ENCODE data around the gene SYK.
"Not testable (repeated sequence)": the region's sequence is repeated elsewhere in the genome, so short reads cannot be mapped to it uniquely, and the experiment has no call there.

Gene SYK

DNA sequence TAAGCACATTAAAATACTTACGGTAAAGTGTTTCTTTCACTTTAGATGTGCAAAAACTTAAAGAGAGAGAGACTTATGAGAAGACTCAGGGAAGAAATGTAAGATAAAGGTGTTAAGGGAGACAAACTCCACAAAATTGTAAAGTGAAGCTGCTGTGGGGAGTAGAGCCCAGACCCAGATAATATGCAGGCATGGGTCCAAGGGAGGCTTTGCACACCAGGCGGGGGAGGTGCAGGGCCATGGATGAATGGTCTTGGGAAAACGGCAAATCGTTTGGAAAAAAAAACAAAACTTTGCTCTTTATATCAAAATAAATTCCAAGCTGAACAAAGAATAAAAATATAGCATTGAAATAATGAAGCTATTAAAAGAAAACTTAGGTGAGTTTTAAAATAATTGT is 9.1 kb downstream of the SYK start:
- no peak overlapping the region for H3K4me3 ChIP-seq (ENCODE audit: low read depth, low read length)
- no peaks in the 10 kb centered on the region for H3K79me2 ChIP-seq (ENCODE audit: control insufficient read depth, insufficient read depth, low read length, unreplicated experiment)
- H3K4me1 ChIP-seq (ENCODE audit: control insufficient read depth, insufficient read depth, low read length, unreplicated experiment), result no peaks in the 10 kb centered on the region
- H3K27ac ChIP-seq (ENCODE audit: low read depth, low read length), result no peak overlapping the region
- H3K27me3 ChIP-seq (ENCODE audit: insufficient read depth, low read length), result peaks cover 12% of the 10 kb centered on the region; the same call in 1 of the 2 replicates
- no peaks in the 10 kb centered on the region for H3K36me3 ChIP-seq (ENCODE audit: insufficient read depth, low read length)
- H2AFZ ChIP-seq (ENCODE audit: low read length, unreplicated experiment), result no peak overlapping the region

GRCh38 chr9:90813046-90813445 is 11.4 kb downstream of the SYK start:
- H2AFZ ChIP-seq (ENCODE audit: low read length, unreplicated experiment), result no peak overlapping the region
- no peaks in the 10 kb centered on the region for H3K36me3 ChIP-seq (ENCODE audit: insufficient read depth, low read length)
- H3K4me1 ChIP-seq (ENCODE audit: control insufficient read depth, insufficient read depth, low read length, unreplicated experiment), result no peaks in the 10 kb centered on the region
- no peak overlapping the region for H3K4me3 ChIP-seq (ENCODE audit: low read depth, low read length)
- H3K27me3 ChIP-seq (ENCODE audit: insufficient read depth, low read length), result peaks cover 12% of the 10 kb centered on the region; the same call in 1 of the 2 replicates
- H3K27ac ChIP-seq (ENCODE audit: low read depth, low read length), result no peak overlapping the region
- H3K79me2 ChIP-seq (ENCODE audit: control insufficient read depth, insufficient read depth, low read length, unreplicated experiment), result no peaks in the 10 kb centered on the region

DNA sequence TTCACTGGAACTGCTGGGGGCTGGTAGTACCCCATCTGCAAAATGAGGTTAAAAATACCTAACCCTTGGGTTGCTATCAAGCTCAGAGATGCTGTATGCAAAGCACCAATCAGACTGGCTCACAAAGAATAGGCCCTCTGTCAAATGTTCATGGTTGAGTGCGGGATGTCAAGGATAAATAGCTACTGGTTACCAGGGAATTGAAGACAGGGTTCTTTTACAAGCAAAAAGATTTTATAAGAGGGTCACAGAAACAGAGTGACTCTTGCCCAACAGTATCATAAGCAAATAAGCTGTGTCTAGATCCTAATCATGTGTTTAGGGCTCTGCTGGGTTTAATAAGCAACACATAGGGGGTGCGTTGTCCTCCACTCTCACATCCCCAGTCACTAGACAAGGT is 11.9 kb downstream of the SYK start:
- Histone ChIP-seq H3K36me3 (ENCODE audit: insufficient read depth, low read length) (no peaks in the 10 kb centered on the region), H3K27me3 (ENCODE audit: insufficient read depth, low read length) (peaks cover 12% of the 10 kb centered on the region; the same call in 1 of the 2 replicates), H3K79me2 (ENCODE audit: control insufficient read depth, insufficient read depth, low read length, unreplicated experiment) (no peaks in the 10 kb centered on the region), H3K27ac (ENCODE audit: low read depth, low read length) (no peak overlapping the region), H3K4me1 (ENCODE audit: control insufficient read depth, insufficient read depth, low read length, unreplicated experiment) (no peaks in the 10 kb centered on the region), H3K4me3 (ENCODE audit: low read depth, low read length) (no peak overlapping the region), H2AFZ (ENCODE audit: low read length, unreplicated experiment) (no peak overlapping the region)

GRCh38 chr9:90814355-90814754 is 12.7 kb downstream of the SYK start:
- H3K36me3 ChIP-seq (ENCODE audit: insufficient read depth, low read length), result no peaks in the 10 kb centered on the region
- peaks cover 7% of the 10 kb centered on the region; the same call in 1 of the 2 replicates for H3K27me3 ChIP-seq (ENCODE audit: insufficient read depth, low read length)
- H3K4me1 ChIP-seq (ENCODE audit: control insufficient read depth, insufficient read depth, low read length, unreplicated experiment), result no peaks in the 10 kb centered on the region
- H3K27ac ChIP-seq (ENCODE audit: low read depth, low read length), result no peak overlapping the region
- no peak overlapping the region for H3K4me3 ChIP-seq (ENCODE audit: low read depth, low read length)
- H3K79me2 ChIP-seq (ENCODE audit: control insufficient read depth, insufficient read depth, low read length, unreplicated experiment), result no peaks in the 10 kb centered on the region
- H2AFZ ChIP-seq (ENCODE audit: low read length, unreplicated experiment), result no peak overlapping the region

DNA sequence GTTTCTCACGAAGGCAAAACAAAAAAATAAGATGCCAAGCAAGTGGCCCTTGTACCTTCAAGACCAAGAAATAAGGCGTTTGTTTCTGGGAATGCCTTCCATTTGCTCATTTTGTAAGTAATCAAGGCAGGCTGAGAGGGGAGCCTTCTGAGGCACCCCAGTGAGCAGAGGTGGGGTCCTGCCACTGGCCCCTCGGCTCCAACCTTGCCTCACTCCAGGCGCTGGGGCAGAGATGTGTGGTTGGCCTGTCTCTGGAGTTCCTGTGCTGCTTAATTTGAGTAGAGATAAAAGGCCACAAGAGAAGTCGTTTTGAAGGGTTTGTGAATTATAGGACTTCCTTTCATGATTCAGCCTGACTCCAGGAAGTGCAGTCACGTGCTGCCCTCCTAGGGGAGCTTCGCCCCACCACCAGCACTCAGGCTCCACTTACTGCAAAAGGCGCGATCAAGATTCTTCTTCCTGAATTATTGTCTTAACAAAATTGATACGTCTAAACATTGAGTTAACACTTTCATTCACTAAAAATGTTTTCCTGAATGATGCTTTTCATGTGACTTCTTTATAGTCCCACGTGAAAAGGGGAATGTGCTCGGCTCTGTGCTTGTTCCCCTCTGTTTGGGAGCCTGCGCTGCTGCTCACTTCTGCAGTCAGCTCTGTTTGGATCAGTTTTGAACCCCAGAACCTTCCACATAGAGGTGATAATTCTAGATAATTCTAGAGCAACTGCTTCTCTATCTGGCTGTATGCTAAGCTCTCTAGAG is 13.7 kb downstream of the SYK start:
- no peaks in the 10 kb centered on the region for H3K79me2 ChIP-seq (ENCODE audit: control insufficient read depth, insufficient read depth, low read length, unreplicated experiment)

DNA sequence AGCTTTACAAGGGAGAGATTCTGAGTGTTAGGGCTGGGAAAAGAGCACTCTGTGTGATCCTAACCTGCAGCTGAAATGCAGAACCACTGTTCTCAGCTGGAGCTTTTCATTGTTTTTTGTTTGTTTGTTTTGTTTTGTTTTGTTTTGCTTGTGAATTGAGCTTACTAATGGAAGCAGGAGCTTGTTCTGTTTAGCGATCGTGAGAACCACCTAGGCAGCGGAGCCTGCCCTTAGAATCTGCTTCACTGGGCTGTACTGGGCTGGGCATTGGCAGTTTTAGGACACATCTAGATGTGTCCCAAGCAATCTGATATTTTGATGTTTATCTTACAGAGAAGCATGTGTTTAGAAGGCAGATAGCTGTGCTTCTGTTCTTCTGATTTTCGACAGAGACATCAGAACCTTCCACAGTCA is 14.3 kb downstream of the SYK start:
- Histone ChIP-seq H3K36me3 (ENCODE audit: insufficient read depth, low read length) (no peaks in the 10 kb centered on the region), H3K4me3 (ENCODE audit: low read depth, low read length) (no peak overlapping the region), H3K27me3 (ENCODE audit: insufficient read depth, low read length) (no peaks in the 10 kb centered on the region), H3K4me1 (ENCODE audit: control insufficient read depth, insufficient read depth, low read length, unreplicated experiment) (no peaks in the 10 kb centered on the region), H3K79me2 (ENCODE audit: control insufficient read depth, insufficient read depth, low read length, unreplicated experiment) (no peaks in the 10 kb centered on the region), H2AFZ (ENCODE audit: low read length, unreplicated experiment) (no peak overlapping the region), H3K27ac (ENCODE audit: low read depth, low read length) (no peak overlapping the region)

More for the DNA sequence above, 13.7 kb downstream of the SYK start:
- Histone ChIP-seq H3K4me3 (ENCODE audit: low read depth, low read length) (no peak overlapping the region), H3K27me3 (ENCODE audit: insufficient read depth, low read length) (no peaks in the 10 kb centered on the region), H3K36me3 (ENCODE audit: insufficient read depth, low read length) (no peaks in the 10 kb centered on the region), H2AFZ (ENCODE audit: low read length, unreplicated experiment) (no peak overlapping the region), H3K27ac (ENCODE audit: low read depth, low read length) (no peak overlapping the region), H3K4me1 (ENCODE audit: control insufficient read depth, insufficient read depth, low read length, unreplicated experiment) (no peaks in the 10 kb centered on the region)

DNA sequence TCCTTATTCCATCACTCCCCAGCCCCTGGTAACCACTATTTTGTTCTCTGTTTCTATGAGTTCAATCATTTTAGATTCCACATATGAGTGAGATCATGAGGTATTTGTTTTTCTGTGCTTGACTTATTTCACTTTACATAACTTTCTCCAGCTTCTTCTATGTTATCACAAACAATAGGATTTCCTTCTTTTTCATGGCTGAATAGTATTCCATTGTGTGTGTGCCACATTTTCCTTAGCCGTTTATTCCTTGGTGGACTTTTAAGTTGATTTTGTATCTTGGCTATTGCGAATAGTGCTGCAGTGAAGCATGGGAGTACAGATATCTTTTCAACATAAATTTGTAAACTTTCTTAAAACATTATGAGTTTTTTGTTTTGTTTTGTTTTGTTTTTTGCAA is 15.1 kb downstream of the SYK start:
- H3K27ac ChIP-seq (ENCODE audit: low read depth, low read length), result no peak overlapping the region
- no peaks in the 10 kb centered on the region for H3K27me3 ChIP-seq (ENCODE audit: insufficient read depth, low read length)
- no peak overlapping the region for H3K4me3 ChIP-seq (ENCODE audit: low read depth, low read length)
- H3K36me3 ChIP-seq (ENCODE audit: insufficient read depth, low read length), result no peaks in the 10 kb centered on the region
- no peaks in the 10 kb centered on the region for H3K79me2 ChIP-seq (ENCODE audit: control insufficient read depth, insufficient read depth, low read length, unreplicated experiment)
- no peak overlapping the region for H2AFZ ChIP-seq (ENCODE audit: low read length, unreplicated experiment)
- H3K4me1 ChIP-seq (ENCODE audit: control insufficient read depth, insufficient read depth, low read length, unreplicated experiment), result no peaks in the 10 kb centered on the region

- H2AFZ ChIP-seq (ENCODE audit: low read length, unreplicated experiment), result no peak overlapping the region
- no peak overlapping the region for H3K4me3 ChIP-seq (ENCODE audit: low read depth, low read length)
- no peak overlapping the region for H3K27ac ChIP-seq (ENCODE audit: low read depth, low read length)
- no peaks in the 10 kb centered on the region for H3K79me2 ChIP-seq (ENCODE audit: control insufficient read depth, insufficient read depth, low read length, unreplicated experiment)
- H3K4me1 ChIP-seq (ENCODE audit: control insufficient read depth, insufficient read depth, low read length, unreplicated experiment), result no peaks in the 10 kb centered on the region
- H3K27me3 ChIP-seq (ENCODE audit: insufficient read depth, low read length), result no peaks in the 10 kb centered on the region
- H3K36me3 ChIP-seq (ENCODE audit: insufficient read depth, low read length), result no peaks in the 10 kb centered on the region
These were observed 16.7 kb downstream of the SYK start for GRCh38 chr9:90818279-90818678.

- not testable (repeated sequence) for H3K79me2 ChIP-seq (ENCODE audit: control insufficient read depth, insufficient read depth, low read length, unreplicated experiment); H3K27ac ChIP-seq (ENCODE audit: low read depth, low read length); H3K4me1 ChIP-seq (ENCODE audit: control insufficient read depth, insufficient read depth, low read length, unreplicated experiment); H3K36me3 ChIP-seq (ENCODE audit: insufficient read depth, low read length); H3K27me3 ChIP-seq (ENCODE audit: insufficient read depth, low read length); H2AFZ ChIP-seq (ENCODE audit: low read length, unreplicated experiment); H3K4me3 ChIP-seq (ENCODE audit: low read depth, low read length)
These were observed 18.8 kb downstream of the SYK start for GRCh38 chr9:90820406-90820805.

DNA sequence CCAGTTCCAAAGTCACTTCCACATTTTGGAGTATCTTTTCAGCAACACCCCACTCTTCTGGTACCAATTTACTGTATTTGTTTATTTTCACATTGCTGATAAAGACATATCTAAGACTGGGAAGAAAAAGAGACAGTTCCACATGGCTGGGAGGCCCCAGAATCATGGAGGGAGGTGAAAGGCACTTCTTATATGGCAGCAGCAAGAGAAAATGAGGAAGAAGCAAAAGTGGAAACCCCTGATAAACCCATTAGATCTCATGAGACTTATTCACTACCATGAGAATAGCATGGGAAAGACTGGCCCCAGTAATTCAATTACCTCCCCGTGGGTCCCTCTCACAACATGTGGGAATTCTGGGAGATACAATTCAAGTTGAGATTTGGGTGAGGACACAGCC is 19.6 kb downstream of the SYK start:
- H3K27me3 ChIP-seq (ENCODE audit: insufficient read depth, low read length); H3K4me3 ChIP-seq (ENCODE audit: low read depth, low read length); H3K79me2 ChIP-seq (ENCODE audit: control insufficient read depth, insufficient read depth, low read length, unreplicated experiment); H3K36me3 ChIP-seq (ENCODE audit: insufficient read depth, low read length); H3K27ac ChIP-seq (ENCODE audit: low read depth, low read length); H3K4me1 ChIP-seq (ENCODE audit: control insufficient read depth, insufficient read depth, low read length, unreplicated experiment); H2AFZ ChIP-seq (ENCODE audit: low read length, unreplicated experiment): not testable (repeated sequence)

DNA sequence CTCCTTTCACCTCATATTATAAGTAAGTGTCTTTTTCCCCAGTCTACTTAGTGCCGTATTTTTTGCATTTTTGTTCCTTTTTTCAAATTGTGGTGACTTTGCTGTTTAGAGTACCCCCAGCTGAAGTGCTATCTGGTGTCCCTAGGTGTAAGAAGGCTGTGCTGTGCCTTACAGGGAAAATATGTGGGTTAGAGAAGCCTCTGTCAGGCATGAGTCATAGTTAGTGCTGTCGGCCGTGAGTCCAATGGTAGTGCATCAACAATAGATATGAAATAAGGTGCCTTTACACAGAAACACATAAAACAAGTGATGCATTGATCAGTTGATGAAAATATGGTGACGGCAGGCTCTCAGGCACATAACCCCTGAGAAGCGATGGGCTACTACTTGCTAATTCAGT is 20.1 kb downstream of the SYK start:
- no peak overlapping the region for H3K27ac ChIP-seq (ENCODE audit: low read depth, low read length)
- H2AFZ ChIP-seq (ENCODE audit: low read length, unreplicated experiment), result no peak overlapping the region
- no peaks in the 10 kb centered on the region for H3K79me2 ChIP-seq (ENCODE audit: control insufficient read depth, insufficient read depth, low read length, unreplicated experiment)
- H3K27me3 ChIP-seq (ENCODE audit: insufficient read depth, low read length), result peaks cover 3% of the 10 kb centered on the region
- H3K4me3 ChIP-seq (ENCODE audit: low read depth, low read length), result no peak overlapping the region
- H3K4me1 ChIP-seq (ENCODE audit: control insufficient read depth, insufficient read depth, low read length, unreplicated experiment), result no peaks in the 10 kb centered on the region
- H3K36me3 ChIP-seq (ENCODE audit: insufficient read depth, low read length), result no peaks in the 10 kb centered on the region

Data from ACC112 (cell line).